Measurements from ENCODE around the gene ALDOA.
"Not testable (repeated sequence)": the region's sequence is repeated elsewhere in the genome, so short reads cannot be mapped to it uniquely, and the experiment has no call there.

ALDOA gene

GRCh38 chr16:30065102-30065942 is at the start of gene ALDOA:
Gene ALDOA (plus strand): TSS chr16:30065760. CDS start chr16:30066898, 1,138 bp downstream.
- peak; percentile 98 for DNase-seq

GRCh38 chr16:30016555-30017276 is 48.8 kb upstream of the ALDOA start:
- DNase-seq, result no peak

- DNase-seq, result no peak
These were observed 48.3 kb upstream of the ALDOA start for GRCh38 chr16:30017277-30017656.

GRCh38 chr16:30017937-30018336 is 47.6 kb upstream of the ALDOA start:
- DNase-seq, result not testable (repeated sequence)

- peak; percentile 39 for DNase-seq
These were observed 46.8 kb upstream of the ALDOA start for GRCh38 chr16:30018731-30019158.

- no peak for DNase-seq
These were observed 42.7 kb upstream of the ALDOA start, which contains the start of gene C16orf92 for GRCh38 chr16:30022887-30023286. Gene C16orf92 (plus strand): TSS chr16:30023198. CDS start chr16:30023341, 143 bp downstream.

- DNase-seq, result no peak
These were observed 42.0 kb upstream of the ALDOA start for GRCh38 chr16:30023586-30023985.

GRCh38 chr16:30024451-30024850 is 41.1 kb upstream of the ALDOA start:
- no peak for DNase-seq

- DNase-seq, result no peak
These were observed 40.4 kb upstream of the ALDOA start for GRCh38 chr16:30025156-30025555.

- DNase-seq, result no peak
These were observed 40.0 kb upstream of the ALDOA start for GRCh38 chr16:30025574-30025973.

- DNase-seq, result no peak
These were observed 39.1 kb upstream of the ALDOA start for GRCh38 chr16:30026449-30026848.

GRCh38 chr16:30027588-30028437 is 37.7 kb upstream of the ALDOA start:
- no peak for DNase-seq

GRCh38 chr16:30028438-30029076 is 37.0 kb upstream of the ALDOA start:
- no peak for DNase-seq

- DNase-seq, result no peak
These were observed 35.4 kb upstream of the ALDOA start for GRCh38 chr16:30030011-30030685.

GRCh38 chr16:30030841-30031413 is 34.6 kb upstream of the ALDOA start, which contains the start of gene TLCD3B:
Gene TLCD3B (minus strand): TSS chr16:30031271. CDS start chr16:30030527, 744 bp downstream.
- no peak for DNase-seq

- DNase-seq, result no peak
These were observed 34.1 kb upstream of the ALDOA start for GRCh38 chr16:30031477-30031918.

GRCh38 chr16:30032083-30032819 is 33.3 kb upstream of the ALDOA start:
- peak; percentile 8 for DNase-seq

GRCh38 chr16:30033270-30033669 is 32.3 kb upstream of the ALDOA start:
- DNase-seq, result no peak

GRCh38 chr16:30040221-30040620 is 25.3 kb upstream of the ALDOA start:
- DNase-seq, result no peak

- DNase-seq, result not testable (repeated sequence)
These were observed 24.9 kb upstream of the ALDOA start for GRCh38 chr16:30040690-30041089.

GRCh38 chr16:30041841-30042240 is 23.7 kb upstream of the ALDOA start:
- DNase-seq, result no peak

Data from NCI-H226 (cell line).